ENCODE measurements around the gene SNX25.

GRCh38 chr4:185280608-185281007 lies 71.2 kb downstream of the SNX25 start:
- TF ChIP-seq, protein P1, sequence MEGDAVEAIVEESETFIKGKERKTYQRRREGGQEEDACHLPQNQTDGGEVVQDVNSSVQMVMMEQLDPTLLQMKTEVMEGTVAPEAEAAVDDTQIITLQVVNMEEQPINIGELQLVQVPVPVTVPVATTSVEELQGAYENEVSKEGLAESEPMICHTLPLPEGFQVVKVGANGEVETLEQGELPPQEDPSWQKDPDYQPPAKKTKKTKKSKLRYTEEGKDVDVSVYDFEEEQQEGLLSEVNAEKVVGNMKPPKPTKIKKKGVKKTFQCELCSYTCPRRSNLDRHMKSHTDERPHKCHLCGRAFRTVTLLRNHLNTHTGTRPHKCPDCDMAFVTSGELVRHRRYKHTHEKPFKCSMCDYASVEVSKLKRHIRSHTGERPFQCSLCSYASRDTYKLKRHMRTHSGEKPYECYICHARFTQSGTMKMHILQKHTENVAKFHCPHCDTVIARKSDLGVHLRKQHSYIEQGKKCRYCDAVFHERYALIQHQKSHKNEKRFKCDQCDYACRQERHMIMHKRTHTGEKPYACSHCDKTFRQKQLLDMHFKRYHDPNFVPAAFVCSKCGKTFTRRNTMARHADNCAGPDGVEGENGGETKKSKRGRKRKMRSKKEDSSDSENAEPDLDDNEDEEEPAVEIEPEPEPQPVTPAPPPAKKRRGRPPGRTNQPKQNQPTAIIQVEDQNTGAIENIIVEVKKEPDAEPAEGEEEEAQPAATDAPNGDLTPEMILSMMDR (optimal IDR thresholded peaks at IDR 0.05 in 1 of 3, IDR thresholded peaks at IDR 0.05 in 1 of 3, conservative IDR thresholded peaks at IDR 0.05 in 1 of 3; ENCODE audit: extremely low read depth in 1 of 3, insufficient read depth in 2 of 3, low read length in 3 of 3) = no peak
- TF ChIP-seq EZH2 (IDR thresholded peaks at IDR 0.05; ENCODE audit: low read length) = no peak
